ENCODE data around the gene CCDC17. TPM values are rescaled to one million over a fixed set of nuclear protein-coding genes. Genes with fewer than 3 reads are reported as not detected.

CCDC17 gene
- total and polyA plus RNA-seq, 11 donors: 0.20 to 2.0 (median 0.93) TPM

GRCh38 chr1:45667321-45668111, 43.7 kb upstream of the CCDC17 start:
- ATAC-seq: peak in 2 of 4 donors; percentile 30 to 53
- H3K4me3 ChIP-seq: no peak overlapping the region
- TF ChIP-seq POLR2A (IDR thresholded peaks at IDR 0.05): no peak
- no peak for TF ChIP-seq CTCF (IDR thresholded peaks at IDR 0.05)
- no peaks in the 10 kb centered on the region for H3K27me3 ChIP-seq
- DNase-seq: no peak
- WGBS, 4 donors: 57 to 66% (median 64%) methylated on average over 8 of the region's 8 CpGs
- peaks cover 0 to 62% (median 43%) of the 10 kb centered on the region in 12 donors for H3K4me1 ChIP-seq
- intact Hi-C loops (cut with DNase I): no loop called here
- no peak overlapping the region for H3K27ac ChIP-seq
- H3K9me3 ChIP-seq: no peaks in the 10 kb centered on the region
- peaks cover 0 to 13% (median 0%) of the 10 kb centered on the region in 9 donors for H3K36me3 ChIP-seq

GRCh38 chr1:45666836-45667235, 43.0 kb upstream of the CCDC17 start:
- peaks cover 0 to 58% (median 38%) of the 10 kb centered on the region in 12 donors for H3K4me1 ChIP-seq
- H3K27ac ChIP-seq: peak overlapping the region in 2 of 12 donors; percentile 4 to 11
- intact Hi-C loops (cut with DNase I): no loop called here
- WGBS, 4 donors: 54 to 60% (median 55%) methylated on average over 2 of the region's 2 CpGs
- H3K36me3 ChIP-seq: peaks cover 0 to 10% (median 0%) of the 10 kb centered on the region in 9 donors
- H3K4me3 ChIP-seq: no peak overlapping the region
- no peaks in the 10 kb centered on the region for H3K9me3 ChIP-seq
- ATAC-seq (peak in 1 of 4 donors; percentile 35), DNase-seq (no peak)
- TF ChIP-seq CTCF (IDR thresholded peaks at IDR 0.05) (no peak), POLR2A (IDR thresholded peaks at IDR 0.05) (no peak)
- no peaks in the 10 kb centered on the region for H3K27me3 ChIP-seq

GRCh38 chr1:45660336-45660735, 36.5 kb upstream of the CCDC17 start:
- ATAC-seq: no peak
- Histone ChIP-seq H3K27ac (no peak overlapping the region), H3K9me3 (no peaks in the 10 kb centered on the region), H3K4me1 (peaks cover 0 to 9% (median 0%) of the 10 kb centered on the region in 12 donors), H3K36me3 (peaks cover 0 to 58% (median 56%) of the 10 kb centered on the region in 9 donors), H3K4me3 (no peak overlapping the region), H3K27me3 (no peaks in the 10 kb centered on the region)
- intact Hi-C loops (cut with DNase I): no loop called here
- TF ChIP-seq CTCF (IDR thresholded peaks at IDR 0.05): no peak
- TF ChIP-seq POLR2A (IDR thresholded peaks at IDR 0.05): no peak
- no peak for DNase-seq
- WGBS, 4 donors: 53 to 75% (median 66%) methylated on average over 2 of the region's 2 CpGs

GRCh38 chr1:45659222-45659621, 35.4 kb upstream of the CCDC17 start:
- peaks cover 4 to 69% (median 67%) of the 10 kb centered on the region in 9 donors for H3K36me3 ChIP-seq

More at GRCh38 chr1:45659222-45659621, 35.4 kb upstream of the CCDC17 start:
- no peak for ATAC-seq
- no peak for DNase-seq
- Histone ChIP-seq H3K9me3 (no peaks in the 10 kb centered on the region), H3K27me3 (no peaks in the 10 kb centered on the region), H3K4me3 (no peak overlapping the region), H3K4me1 (peaks cover 0 to 9% (median 0%) of the 10 kb centered on the region in 12 donors), H3K27ac (no peak overlapping the region)
- 95 to 98% (median 96%) methylated on average over 2 of the region's 2 CpGs for WGBS, 4 donors
- no peak for TF ChIP-seq CTCF (IDR thresholded peaks at IDR 0.05)
- no peak for TF ChIP-seq POLR2A (IDR thresholded peaks at IDR 0.05)
- intact Hi-C loops (cut with DNase I): no loop called here

Data from heart left ventricle (tissue), 16 donors.